Left lobe of liver (tissue), 2 donors: ENCODE measurements around the gene CDH13. TPM values are rescaled to one million over a fixed set of nuclear protein-coding genes. Genes with fewer than 3 reads are reported as not detected.

ENCODE experiments used
- ATAC-seq: fragments of 200-7000 bp; cut with Tn5 transposase; one replicate; pipeline ENCODE4 v1.9.1; 2020; ENCODE audit warnings: mild to moderate bottlenecking, moderate library complexity
- DNase-seq: peaks from one replicate; pipeline ENCODE4 v3.0.0-alpha.2; 2020; ENCODE audit warnings: low spot score
- total RNA-seq: library from RNA; stranded (reverse); gene quantifications from one replicate; pipeline ENCODE4 v1.2.1, GENCODE V29; 2021
- donor health status: DM: no; HTN: no; CAD: no; lungs with moderate emphysema.
- donor health status: DM: no; HTN: yes; CAD: no.

CDH13 gene
- total RNA-seq, 1 donor from 2014 or later, result 0.18 TPM

DNA sequence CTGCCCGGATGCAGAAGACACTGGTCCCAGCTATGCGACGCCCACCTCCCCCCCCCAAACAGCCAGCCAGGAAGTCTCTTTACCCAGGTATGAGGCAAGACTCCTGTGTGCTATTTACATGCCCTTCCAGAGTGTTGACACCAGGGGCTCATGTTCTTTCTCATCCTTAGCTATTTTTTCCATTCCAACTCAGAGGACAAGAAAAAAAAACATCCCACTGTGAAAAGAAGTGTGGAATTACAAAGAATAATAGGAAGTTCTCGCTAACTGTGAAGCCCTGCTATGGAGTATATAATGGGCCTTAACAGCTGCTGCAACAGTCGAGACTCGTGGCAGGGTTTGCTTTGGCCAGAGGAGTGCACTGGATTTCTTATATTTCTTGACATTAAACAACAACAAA lies 584.9 kb downstream of the CDH13 start:
- DNase-seq (no peak), ATAC-seq (no peak)

DNA sequence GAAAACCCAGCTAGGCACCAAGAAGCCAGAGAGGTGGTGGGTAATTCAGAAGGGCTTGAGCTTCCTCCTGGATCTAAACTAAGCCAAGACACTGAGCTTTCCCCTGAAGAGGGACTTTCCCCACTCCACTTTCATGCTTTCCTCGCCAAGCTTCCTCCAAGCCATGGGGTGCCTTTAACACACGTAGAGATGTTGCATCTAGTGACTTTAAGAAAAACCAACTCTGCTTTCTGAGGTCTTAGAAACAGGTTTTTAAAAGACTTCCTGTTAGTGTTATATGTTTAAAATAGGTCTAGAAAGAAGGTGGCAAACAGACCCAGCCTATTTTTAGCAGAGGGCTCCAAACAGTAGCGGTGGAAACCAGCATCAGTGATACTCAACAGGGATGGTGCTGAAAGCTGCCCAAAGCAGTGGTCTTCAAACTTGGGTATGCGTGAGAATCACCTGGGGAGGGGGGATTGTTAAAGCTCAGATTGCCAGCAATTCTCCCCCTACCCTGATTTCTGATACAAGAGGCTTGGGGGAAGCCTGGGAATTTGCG lies 585.6 kb downstream of the CDH13 start:
- no peak for DNase-seq
- ATAC-seq, result no peak

DNA sequence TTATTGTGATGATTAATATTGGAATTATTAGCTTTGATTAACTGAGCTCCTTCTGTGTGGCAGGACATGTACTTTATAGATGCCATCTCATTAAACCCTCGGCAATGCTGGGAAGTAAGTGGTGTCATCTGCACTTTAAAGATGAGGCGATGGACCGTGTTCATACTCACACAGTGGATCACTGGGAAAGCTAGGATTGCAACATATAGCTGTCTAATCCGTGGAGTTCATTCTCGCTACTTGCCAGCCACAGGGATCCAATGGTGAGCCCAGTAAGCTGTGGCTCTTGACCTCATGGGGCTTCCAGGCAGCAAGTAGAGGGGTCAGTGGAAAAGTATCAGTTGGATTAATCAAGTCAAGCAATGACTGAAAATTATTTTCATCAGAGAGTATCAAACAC lies 587.9 kb downstream of the CDH13 start:
- DNase-seq, result no peak
- ATAC-seq, result no peak

DNA sequence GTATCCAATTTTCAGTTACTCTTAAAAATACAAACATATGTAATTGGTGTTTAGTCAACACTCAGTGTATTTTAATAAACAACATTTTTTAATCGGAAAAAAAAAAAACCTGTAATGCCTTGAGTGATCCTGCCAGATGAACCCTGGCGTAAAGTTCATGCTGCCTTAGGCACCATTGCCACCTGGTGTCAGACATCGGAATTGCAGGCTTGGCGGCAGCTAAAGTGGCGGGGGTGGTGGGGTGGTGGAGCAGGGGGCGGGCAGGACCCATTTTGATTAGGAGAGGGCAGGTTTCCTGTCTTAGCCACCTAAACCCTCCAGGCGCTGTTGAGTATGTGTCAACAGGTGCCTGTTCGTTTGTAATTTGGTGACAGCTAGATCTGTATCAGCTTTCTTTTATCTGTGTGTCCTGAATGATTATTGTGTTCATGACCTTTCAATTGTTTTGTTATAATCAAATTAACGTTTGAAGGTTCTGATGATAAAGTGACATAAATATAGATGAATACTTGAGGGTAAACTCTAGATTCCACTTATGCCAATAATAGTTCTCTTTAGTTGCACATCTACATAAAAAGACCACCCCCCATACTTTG lies 588.7 kb downstream of the CDH13 start:
- peak; percentile 45 for DNase-seq
- ATAC-seq, result peak; percentile 75

DNA sequence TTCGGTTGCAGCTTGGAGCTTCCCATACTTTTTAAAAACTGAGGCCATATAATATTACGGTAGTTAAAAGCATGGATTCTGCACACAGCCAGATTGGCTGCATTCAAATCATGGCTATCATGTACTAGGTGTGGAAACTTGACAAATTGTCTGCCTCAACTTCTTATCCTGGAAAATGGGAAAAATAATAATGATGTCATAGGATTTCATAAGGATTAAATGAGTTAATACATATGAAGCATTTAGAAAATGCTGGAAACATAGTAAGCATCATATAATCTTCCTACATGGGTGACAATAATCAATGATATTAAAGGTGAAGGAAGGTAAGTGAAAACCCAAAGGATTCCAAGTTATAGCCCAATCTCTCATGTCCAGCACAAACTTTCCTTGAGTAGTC lies 592.5 kb downstream of the CDH13 start:
- ATAC-seq, result no peak
- no peak for DNase-seq

DNA sequence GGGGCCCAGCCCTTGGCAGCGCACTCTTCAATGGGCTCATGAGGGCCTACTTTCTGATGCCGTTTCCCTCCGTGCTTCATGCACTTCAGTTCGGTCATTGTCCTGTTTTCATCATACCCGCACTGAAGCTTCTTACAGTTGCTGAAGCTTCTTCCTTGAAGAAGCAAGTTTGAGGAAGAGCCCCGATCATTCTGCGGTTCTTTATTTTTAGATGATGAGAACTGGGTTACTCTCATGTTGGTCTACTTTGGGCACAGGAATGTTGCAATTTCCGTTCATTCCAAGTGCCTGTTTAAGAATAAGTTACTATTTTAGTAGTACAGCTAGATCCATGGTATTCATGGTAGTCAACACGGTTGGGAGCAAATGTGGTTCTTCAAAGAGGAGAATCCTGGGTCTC lies 593.3 kb downstream of the CDH13 start:
- DNase-seq (no peak), ATAC-seq (no peak)

DNA sequence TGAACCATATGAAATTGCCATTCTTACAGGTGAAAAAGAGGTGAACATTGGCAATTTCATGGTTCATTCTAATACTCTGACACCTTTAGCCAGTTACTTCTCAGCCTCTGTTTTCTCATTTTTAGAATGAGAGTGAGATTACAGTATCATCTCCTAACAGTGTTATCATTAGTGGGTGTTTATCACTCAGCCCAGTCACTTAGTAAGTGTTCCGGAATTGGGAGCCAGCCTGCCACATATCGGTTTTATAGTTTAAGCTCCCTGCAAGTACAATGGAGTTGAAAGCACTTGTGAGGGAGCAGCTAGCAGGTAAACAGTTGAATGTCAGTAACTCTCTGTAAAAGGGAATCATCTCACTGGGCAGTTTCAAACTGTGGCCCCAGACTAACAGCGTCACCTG lies 597.9 kb downstream of the CDH13 start:
- DNase-seq (no peak), ATAC-seq (no peak)

DNA sequence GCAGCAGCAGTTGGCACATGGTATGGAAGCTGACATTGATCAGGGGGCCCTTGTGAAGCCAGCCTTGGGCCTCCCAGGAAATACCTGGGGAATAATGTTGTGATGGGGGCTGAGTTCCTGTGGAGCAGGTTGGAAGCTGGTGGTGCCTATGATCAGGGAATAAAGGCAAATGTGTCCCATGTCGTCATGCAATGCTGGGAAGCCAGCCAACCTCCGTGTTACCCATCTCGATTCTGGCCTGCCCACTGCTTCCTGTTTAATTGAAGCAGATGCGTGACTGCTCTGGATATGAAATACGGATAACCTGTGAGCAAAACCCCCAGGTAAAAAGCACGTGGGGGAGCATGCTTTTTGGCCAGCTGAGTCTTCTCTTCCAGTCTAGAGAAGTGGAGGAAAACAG lies 600.6 kb downstream of the CDH13 start:
- no peak for ATAC-seq
- DNase-seq, result no peak

DNA sequence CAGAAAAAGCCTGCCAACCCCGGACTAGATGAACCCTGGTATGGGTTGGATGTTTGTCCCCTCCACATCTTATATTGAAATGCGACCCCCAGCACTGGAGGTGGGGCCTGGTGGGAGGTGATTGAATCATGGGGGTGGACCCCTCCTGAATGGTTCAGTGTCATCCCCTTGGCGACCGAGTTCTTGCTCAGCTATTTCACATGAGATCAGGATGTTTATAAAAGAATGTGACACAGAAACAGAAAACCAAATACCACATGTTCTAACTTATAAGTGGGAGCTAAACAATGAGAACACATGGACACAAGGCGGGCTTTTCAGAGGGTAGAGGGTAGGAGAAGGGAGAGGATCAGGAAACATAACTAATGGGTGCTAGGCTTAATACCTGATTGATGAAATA lies 605.0 kb downstream of the CDH13 start:
- no peak for ATAC-seq
- DNase-seq, result no peak

DNA sequence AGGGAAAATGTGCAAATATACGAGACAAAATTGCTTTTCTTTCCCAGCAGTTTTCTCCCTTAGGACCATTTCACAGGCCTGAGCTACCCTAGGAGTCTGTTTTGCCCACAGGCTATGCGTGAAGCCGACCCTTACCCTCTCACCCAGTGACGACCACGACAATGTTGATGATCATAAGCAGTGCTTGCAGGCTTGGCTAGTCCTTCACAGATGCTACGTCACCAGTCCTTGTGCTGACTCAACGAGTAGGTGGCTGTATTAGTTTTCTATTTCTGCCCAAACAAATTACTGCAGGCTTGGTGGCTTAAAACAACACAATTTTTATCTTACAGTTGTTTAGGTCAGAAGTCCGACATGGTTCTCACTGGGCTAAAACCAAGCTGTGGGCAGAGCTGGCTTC lies 606.4 kb downstream of the CDH13 start:
- no peak for ATAC-seq
- DNase-seq, result no peak

DNA sequence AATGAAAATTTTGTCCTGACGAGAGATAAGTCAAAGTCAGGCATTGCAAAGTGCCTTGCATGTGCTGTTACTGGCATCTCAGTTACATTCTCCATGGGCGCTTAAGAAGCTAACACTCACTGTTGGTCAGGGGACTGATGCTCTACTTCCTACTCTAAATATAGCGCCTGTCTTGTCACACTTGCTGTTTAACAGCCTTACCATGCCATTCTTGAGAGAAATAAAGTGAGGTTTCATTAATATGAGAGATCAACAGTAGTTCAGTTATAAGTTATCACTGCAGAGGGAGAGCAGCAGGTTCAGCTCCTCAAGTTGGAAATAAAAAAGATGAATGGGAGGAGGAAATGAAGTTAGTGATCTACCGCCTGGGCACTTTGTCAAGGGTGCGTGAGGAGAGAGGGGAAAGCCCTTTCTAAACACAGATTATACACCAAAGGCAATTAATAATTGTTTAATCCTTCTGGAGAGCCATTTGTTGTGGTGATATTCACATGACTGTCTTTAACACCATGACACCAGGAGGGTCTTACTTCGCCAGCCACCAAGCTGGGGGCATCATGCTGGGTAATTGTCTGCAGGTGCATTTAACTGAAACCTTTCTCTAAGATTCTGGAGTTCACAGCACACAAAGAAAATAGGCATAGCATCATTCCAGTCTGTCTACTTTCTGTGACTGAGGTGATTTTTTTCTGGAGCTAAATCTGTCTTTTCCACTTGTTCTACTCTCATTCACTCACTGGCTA lies 612.4 kb downstream of the CDH13 start:
- no peak for ATAC-seq
- no peak for DNase-seq

DNA sequence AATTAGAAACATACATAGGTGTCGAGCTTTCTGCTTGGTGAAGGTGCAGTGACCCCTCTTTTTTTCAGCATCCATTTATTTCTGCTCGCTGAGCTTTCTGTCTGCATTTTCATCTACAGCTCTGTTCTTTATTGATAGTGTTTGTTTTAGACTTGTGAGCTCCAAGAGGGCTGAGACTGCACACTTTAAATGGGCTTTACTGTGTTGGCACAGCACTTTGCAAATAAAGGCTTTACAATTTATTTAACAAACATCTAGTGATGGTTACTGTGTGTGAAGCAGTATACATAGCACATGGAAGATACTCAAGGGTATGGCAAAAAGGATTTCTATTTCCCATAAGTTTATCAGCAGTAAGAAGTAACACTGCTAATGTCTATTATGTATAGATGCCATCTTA lies 617.3 kb downstream of the CDH13 start:
- ATAC-seq (no peak), DNase-seq (no peak)

DNA sequence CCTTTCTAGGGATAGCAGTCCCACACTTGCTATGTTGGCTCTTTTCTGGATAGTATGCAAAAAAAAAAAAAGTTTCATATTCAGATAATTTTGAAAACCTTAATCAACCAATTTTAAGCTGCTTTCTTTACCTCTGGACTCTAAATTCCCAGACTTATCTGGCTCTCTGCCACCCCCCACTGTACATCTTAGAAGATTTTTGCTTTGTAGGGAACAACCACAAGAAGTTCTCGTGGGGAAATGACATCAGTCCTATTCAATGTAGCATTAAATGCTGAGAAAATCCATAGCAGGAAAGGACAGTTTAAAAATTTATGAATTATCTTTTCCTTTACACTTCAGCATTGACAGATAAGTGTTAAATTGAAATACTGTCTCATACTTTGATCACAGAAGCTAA lies 618.3 kb downstream of the CDH13 start:
- ATAC-seq, result no peak
- DNase-seq, result no peak

DNA sequence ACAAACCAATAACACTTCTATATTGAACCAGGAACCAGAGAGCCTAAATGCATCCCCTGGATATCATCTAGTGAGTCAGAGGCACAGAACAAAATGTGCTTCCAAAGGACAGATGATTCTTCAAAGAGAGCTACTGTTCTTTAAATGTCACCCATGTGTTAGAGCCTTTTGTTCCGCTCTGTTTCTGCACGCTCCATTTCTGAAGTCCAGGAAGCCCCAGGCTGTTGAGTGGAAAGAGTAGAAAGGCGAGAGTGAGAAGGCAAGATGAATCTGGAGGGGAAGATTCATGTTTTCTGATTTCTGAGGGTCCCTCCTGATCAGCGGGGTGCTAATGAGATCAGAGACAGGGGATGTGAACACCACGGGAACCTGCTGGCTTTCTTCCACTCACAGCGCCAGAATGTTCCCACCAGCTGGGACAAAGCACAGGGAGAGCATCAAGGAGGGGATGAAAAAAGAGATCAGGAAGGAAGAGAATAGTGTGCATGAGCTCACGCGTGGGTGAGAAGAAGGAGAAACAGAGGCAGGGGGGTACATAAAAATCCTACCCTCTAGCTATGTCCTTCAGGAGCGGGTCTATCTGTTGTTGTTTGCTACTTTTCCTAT lies 621.1 kb downstream of the CDH13 start:
- DNase-seq (no peak), ATAC-seq (no peak)

DNA sequence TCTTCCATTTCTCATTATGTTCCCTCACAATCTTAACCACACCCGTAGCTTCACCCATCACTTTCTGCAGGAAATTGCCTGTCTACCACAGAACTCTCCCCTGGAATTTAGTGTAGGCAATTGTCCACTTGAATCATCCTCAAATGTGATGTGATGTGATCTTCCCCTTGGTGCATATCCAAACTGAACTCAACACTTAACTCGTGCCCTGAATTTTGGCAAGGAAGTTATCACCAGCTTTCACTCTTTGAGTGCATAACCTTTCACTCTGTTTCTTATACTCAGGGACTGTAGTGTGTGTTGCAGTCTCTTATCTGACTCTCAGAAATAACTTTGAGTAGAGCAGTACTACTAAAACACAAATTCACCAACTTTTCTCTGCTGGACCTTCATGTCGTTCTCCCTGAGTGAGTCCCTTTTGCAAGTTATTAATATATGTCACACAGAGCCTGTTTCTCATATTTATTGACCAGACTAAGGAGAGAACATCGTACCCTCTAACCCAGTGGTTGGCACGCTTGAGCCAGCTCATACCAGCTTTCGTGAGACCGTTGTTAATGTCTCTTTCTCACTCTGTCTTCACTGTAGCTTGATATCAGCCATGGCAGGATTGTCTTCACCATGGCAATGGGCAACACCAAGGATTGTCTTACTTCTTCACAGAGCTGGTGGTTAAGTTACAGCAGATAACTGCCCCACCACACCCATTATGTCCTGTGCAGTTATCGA lies 622.1 kb downstream of the CDH13 start:
- ATAC-seq (no peak), DNase-seq (no peak)

DNA sequence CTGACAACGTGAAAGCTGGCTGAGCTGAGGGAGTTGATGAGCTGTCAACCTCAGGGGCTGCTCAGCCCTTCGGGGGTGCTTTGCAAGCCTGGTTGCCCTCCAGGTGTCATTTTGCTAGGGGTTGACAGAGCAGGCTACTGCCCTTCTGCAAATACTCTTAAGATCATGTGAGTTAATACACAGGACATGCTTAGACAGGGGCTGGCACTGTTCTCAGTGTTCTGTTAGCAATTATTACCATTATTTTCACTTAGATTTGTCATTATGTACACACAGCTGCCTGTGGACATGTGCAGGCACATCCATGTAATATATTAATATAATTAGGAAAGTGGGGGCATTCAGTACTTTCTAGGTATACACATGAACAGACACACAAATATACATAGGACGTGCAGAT lies 626.8 kb downstream of the CDH13 start:
- ATAC-seq (no peak), DNase-seq (no peak)

DNA sequence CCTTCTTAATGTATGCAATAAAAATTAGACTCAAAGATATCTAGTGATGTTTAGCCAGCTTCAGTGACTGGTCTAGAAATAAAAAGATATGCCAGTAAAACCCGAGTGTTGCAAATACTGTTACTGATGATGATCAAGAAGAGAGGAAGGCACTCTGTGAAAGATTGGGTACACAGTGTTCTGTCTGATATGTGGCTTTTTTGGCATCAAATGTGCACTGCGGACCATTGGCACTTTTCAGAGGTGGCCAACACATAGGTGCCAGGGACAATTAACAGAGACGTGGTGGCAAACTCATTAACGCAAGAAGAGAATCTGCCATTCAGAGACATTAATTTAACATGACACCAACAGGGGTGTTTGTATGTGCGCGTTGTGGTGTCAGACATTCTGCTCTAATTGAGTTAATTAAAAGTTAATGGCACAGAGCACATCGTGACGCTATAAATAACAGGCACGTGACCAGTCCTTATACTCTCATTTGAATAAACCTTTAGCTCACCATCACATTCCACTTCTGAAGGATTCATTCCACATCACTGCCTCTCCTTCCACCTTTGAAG lies 631.7 kb downstream of the CDH13 start:
- ATAC-seq, result no peak
- DNase-seq, result no peak

DNA sequence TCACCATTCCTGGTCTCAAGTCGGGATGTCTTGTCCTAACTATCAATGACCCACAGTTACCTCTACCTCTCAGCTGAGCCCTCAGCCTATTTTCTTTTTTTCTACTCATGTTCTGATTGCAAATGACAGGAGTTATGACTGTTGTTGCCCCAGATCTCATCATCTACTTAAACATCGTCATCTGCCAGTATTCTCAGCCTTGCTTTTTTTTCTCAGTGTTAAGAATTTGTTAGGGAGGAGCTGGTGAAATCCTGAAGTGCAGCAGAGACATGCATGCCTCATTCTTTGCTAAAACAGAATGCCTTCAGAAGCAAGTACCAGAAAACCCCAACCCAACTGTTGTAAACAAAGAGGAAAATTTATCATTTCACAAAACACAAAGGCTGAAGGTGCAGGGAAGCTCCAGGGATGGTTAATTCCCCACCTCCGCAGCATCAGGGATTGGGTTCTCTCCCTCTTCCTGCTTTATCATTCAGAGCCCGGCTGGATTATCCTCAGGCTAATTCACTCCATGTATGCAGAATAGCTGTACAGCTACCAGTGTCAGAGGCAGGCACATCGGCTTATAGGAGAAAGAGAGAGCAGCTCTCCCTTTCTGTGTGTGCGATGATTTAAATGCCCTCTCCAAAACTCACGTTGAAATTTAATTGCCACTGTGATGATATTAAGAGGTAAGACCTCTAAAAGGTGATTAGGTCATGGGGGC lies 640.2 kb downstream of the CDH13 start:
- ATAC-seq, result no peak
- no peak for DNase-seq

DNA sequence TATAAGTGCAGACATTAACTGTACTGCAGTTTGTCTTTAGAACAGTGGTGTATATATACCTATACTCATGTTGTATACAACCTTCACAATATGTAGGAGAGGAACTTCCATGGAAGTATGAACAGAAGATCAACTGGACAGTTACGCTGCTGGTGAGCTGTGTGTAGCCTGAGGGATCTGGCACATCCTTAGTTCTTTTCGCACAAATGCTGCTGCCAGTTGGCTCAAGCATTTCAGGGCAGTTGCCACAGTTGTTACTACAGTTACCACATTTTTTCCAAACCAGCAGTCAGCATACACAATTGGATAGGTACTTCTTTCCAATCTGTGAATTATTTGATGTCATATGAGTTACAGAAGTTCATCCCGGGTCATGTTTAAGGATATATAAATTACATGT lies 641.4 kb downstream of the CDH13 start:
- no peak for ATAC-seq
- no peak for DNase-seq

DNA sequence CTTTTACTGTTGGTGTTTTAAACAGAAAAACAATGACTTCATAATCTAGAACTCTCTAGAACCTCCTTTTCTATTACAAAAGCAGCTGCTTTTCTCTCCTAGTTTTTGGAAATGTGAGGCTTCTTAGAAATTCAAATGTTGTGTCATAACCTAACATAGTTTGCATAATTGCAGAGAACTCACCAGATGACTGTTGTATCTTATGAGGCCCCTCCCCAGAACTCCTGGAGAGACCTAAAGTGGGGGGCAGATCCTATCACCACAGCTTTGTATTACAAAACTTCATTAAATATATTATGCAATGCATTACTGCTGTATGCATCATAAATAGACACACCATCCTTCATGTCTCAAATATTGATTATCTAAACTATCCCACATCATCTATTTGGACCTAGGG lies 642.3 kb downstream of the CDH13 start:
- DNase-seq, result no peak

DNA sequence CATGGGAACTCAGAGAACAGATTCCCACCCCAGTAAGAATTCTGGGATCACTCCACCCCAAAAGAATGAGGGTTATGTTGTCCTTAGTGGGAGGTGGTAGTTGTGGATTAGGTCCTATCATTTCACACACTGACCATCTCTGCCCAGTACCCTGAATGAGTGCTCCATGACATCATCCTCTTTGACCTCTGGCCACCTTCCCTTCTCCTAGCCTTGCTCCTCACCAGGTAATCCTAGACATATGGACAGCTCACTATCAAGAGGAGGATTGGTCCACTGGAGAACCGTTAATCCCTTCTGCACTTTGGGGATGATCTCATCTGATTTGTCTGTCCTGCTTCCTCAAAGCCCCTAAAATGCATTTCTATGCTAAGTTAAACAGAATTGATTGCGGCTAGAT lies 642.8 kb downstream of the CDH13 start:
- DNase-seq, result no peak
- no peak for ATAC-seq

More for the DNA sequence above, 642.3 kb downstream of the CDH13 start:
- ATAC-seq, result no peak
